Fibroblast of mammary gland (primary cell): ENCODE measurements around the gene MRPL2.

Experiments used
- DNase-seq: peaks from one replicate; pipeline ENCODE4 v3.0.0-alpha.2; 2010; ENCODE audit warnings: low read depth
- H3K4me3 ChIP-seq: 2 replicates; pipeline ENCODE4 v1.5.1; 2011; ENCODE audit warnings: low read depth, mild to moderate bottlenecking, low read length, moderate library complexity; ENCODE audit not compliant: control insufficient read depth
- CTCF ChIP-seq: conservative IDR thresholded peaks from 2 replicates; pipeline ENCODE4 v1.5.1; 2011; ENCODE audit warnings: low read depth, low read length, inconsistent platforms; ENCODE audit not compliant: control insufficient read depth, insufficient read depth

MRPL2 gene

GRCh38 chr6:43097098-43097489, 37.9 kb upstream of the MRPL2 start:
- H3K4me3 ChIP-seq = no peak overlapping the region
- no peak for TF ChIP-seq CTCF
- DNase-seq = no peak

- no peak for TF ChIP-seq CTCF
- peak; percentile 80 for DNase-seq
- H3K4me3 ChIP-seq = no peak overlapping the region
Observed at GRCh38 chr6:43096451-43097097, 37.3 kb upstream of the MRPL2 start.

- TF ChIP-seq CTCF = no peak
- no peak for DNase-seq
- H3K4me3 ChIP-seq = no peak overlapping the region
Observed at GRCh38 chr6:43095939-43096338, 36.7 kb upstream of the MRPL2 start.

- no peak for TF ChIP-seq CTCF
- peak overlapping the region; percentile 41 for H3K4me3 ChIP-seq
- peak; percentile 94 for DNase-seq
Observed at GRCh38 chr6:43093436-43094289, 34.4 kb upstream of the MRPL2 start.

GRCh38 chr6:43092635-43093034, 33.4 kb upstream of the MRPL2 start:
- H3K4me3 ChIP-seq = no peak overlapping the region
- TF ChIP-seq CTCF = no peak
- no peak for DNase-seq

GRCh38 chr6:43091436-43091991, 32.3 kb upstream of the MRPL2 start:
- no peak overlapping the region for H3K4me3 ChIP-seq
- no peak for DNase-seq
- TF ChIP-seq CTCF = no peak
